ENCODE measurements around the gene OR4M1.
"Not testable (repeated sequence)": the region's sequence is repeated elsewhere in the genome, so short reads cannot be mapped to it uniquely, and the experiment has no call there.

OR4M1 gene

GRCh38 chr14:19773204-19773603 is at the start of gene OR4M1:
Gene OR4M1, plus strand, starts transcription at chr14:19773504. Its CDS starts 6,819 bp downstream, at chr14:19780323.
- not testable (repeated sequence) for DNase-seq (ENCODE audit: low read depth)

GRCh38 chr14:19729359-19729758 is 43.9 kb upstream of the OR4M1 start:
- no peak for DNase-seq (ENCODE audit: low read depth)

GRCh38 chr14:19729763-19730162 is 43.5 kb upstream of the OR4M1 start:
- DNase-seq (ENCODE audit: low read depth), result no peak

- DNase-seq (ENCODE audit: low read depth), result not testable (repeated sequence)
These were observed 39.4 kb upstream of the OR4M1 start for GRCh38 chr14:19733893-19734292.

GRCh38 chr14:19743256-19743655 is 30.0 kb upstream of the OR4M1 start, which contains the start of gene OR4Q3:
Gene OR4Q3, plus strand, starts transcription at chr14:19743571.
- DNase-seq (ENCODE audit: low read depth), result no peak

- not testable (repeated sequence) for DNase-seq (ENCODE audit: low read depth)
These were observed 21.0 kb upstream of the OR4M1 start for GRCh38 chr14:19752316-19752715.

- no peak for DNase-seq (ENCODE audit: low read depth)
These were observed 19.1 kb upstream of the OR4M1 start for GRCh38 chr14:19754172-19754571.

- not testable (repeated sequence) for DNase-seq (ENCODE audit: low read depth)
These were observed 1.8 kb upstream of the OR4M1 start for GRCh38 chr14:19771491-19771890.

GRCh38 chr14:19771895-19772430 is 1.3 kb upstream of the OR4M1 start:
- no peak for DNase-seq (ENCODE audit: low read depth)

GRCh38 chr14:19772454-19772853 is 850 bp upstream of the OR4M1 start:
- not testable (repeated sequence) for DNase-seq (ENCODE audit: low read depth)

- DNase-seq (ENCODE audit: low read depth), result no peak
These were observed 2.3 kb downstream of the OR4M1 start for GRCh38 chr14:19775587-19775986.

- not testable (repeated sequence) for DNase-seq (ENCODE audit: low read depth)
These were observed 12.5 kb downstream of the OR4M1 start for GRCh38 chr14:19785848-19786247.

GRCh38 chr14:19787318-19787717 is 14.0 kb downstream of the OR4M1 start:
- not testable (repeated sequence) for DNase-seq (ENCODE audit: low read depth)

- DNase-seq (ENCODE audit: low read depth), result not testable (repeated sequence)
These were observed 14.8 kb downstream of the OR4M1 start for GRCh38 chr14:19788150-19788549.

- DNase-seq (ENCODE audit: low read depth), result not testable (repeated sequence)
These were observed 23.3 kb downstream of the OR4M1 start for GRCh38 chr14:19796520-19797108.

- DNase-seq (ENCODE audit: low read depth), result no peak
These were observed 26.6 kb downstream of the OR4M1 start for GRCh38 chr14:19799880-19800279.

GRCh38 chr14:19800282-19801117 is 27.2 kb downstream of the OR4M1 start:
- no peak for DNase-seq (ENCODE audit: low read depth)

GRCh38 chr14:19801118-19801464 is 27.8 kb downstream of the OR4M1 start:
- DNase-seq (ENCODE audit: low read depth), result no peak

- not testable (repeated sequence) for DNase-seq (ENCODE audit: low read depth)
These were observed 30.2 kb downstream of the OR4M1 start, which contains the start of gene OR4N2 for GRCh38 chr14:19803470-19803869. Gene OR4N2, plus strand, starts transcription at chr14:19803770. Its CDS starts 23,679 bp downstream, at chr14:19827449.

GRCh38 chr14:19813171-19813920 is 40.0 kb downstream of the OR4M1 start:
- DNase-seq (ENCODE audit: low read depth), result not testable (repeated sequence)

- not testable (repeated sequence) for DNase-seq (ENCODE audit: low read depth)
These were observed 46.6 kb downstream of the OR4M1 start for GRCh38 chr14:19819879-19820278.

GRCh38 chr14:19821016-19821415 is 47.7 kb downstream of the OR4M1 start:
- DNase-seq (ENCODE audit: low read depth), result not testable (repeated sequence)
